ENCODE data around the gene CACNA2D1. TPM values are rescaled to one million over a fixed set of nuclear protein-coding genes. Genes with fewer than 3 reads are reported as not detected.

CACNA2D1 gene
- total RNA-seq, 1 donor from 2014 or later: 16.9 TPM

- ATAC-seq (no peak), DNase-seq (ENCODE audit: low spot score) (no peak)
- intact Hi-C loops (cut with DNase I): no loop called here
Observed at GRCh38 chr7:81990395-81990794, 453.2 kb downstream of the CACNA2D1 start.

- intact Hi-C loops (cut with DNase I): no loop called here
- ATAC-seq (no peak), DNase-seq (ENCODE audit: low spot score) (no peak)
Observed at GRCh38 chr7:81986723-81987470, 456.7 kb downstream of the CACNA2D1 start.

GRCh38 chr7:81983406-81983805 is 460.2 kb downstream of the CACNA2D1 start:
- intact Hi-C loops (cut with DNase I): no loop called here
- DNase-seq (ENCODE audit: low spot score) (no peak), ATAC-seq (no peak)

GRCh38 chr7:81973117-81973516 is 470.5 kb downstream of the CACNA2D1 start:
- intact Hi-C loops (cut with DNase I): no loop called here
- no peak for ATAC-seq
- DNase-seq (ENCODE audit: low spot score): no peak

- ATAC-seq (peak; percentile 49), DNase-seq (ENCODE audit: low spot score) (no peak)
- intact Hi-C loops (cut with DNase I): no loop called here
Observed at GRCh38 chr7:81960026-81960425, 483.6 kb downstream of the CACNA2D1 start.

GRCh38 chr7:81957517-81957916 is 486.1 kb downstream of the CACNA2D1 start:
- intact Hi-C loops (cut with DNase I): no loop called here
- DNase-seq (ENCODE audit: low spot score) (no peak), ATAC-seq (no peak)

GRCh38 chr7:81956520-81956919 is 487.1 kb downstream of the CACNA2D1 start:
- DNase-seq (ENCODE audit: low spot score) (no peak), ATAC-seq (peak; percentile 75)
- intact Hi-C loops (cut with DNase I): no loop called here

GRCh38 chr7:81949306-81949705 is 494.3 kb downstream of the CACNA2D1 start:
- intact Hi-C loops (cut with DNase I): no loop called here
- ATAC-seq (no peak), DNase-seq (ENCODE audit: low spot score) (no peak)

- no peak for DNase-seq (ENCODE audit: low spot score)
- no peak for ATAC-seq
- intact Hi-C loops (cut with DNase I): no loop called here
Observed at GRCh38 chr7:81944058-81944457, 499.5 kb downstream of the CACNA2D1 start.

GRCh38 chr7:81937091-81937490 is 506.5 kb downstream of the CACNA2D1 start:
- intact Hi-C loops (cut with DNase I): no loop called here
- DNase-seq (ENCODE audit: low spot score) (no peak), ATAC-seq (no peak)

GRCh38 chr7:81934596-81935301 is 508.8 kb downstream of the CACNA2D1 start:
- ATAC-seq (no peak), DNase-seq (ENCODE audit: low spot score) (no peak)
- intact Hi-C loops (cut with DNase I): no loop called here

- intact Hi-C loops (cut with DNase I): no loop called here
- no peak for DNase-seq (ENCODE audit: low spot score)
- ATAC-seq: no peak
Observed at GRCh38 chr7:81932936-81933335, 510.6 kb downstream of the CACNA2D1 start.

GRCh38 chr7:81929386-81929785 is 514.2 kb downstream of the CACNA2D1 start:
- intact Hi-C loops (cut with DNase I): no loop called here
- no peak for ATAC-seq
- DNase-seq (ENCODE audit: low spot score): no peak

GRCh38 chr7:81926154-81926553 is 517.4 kb downstream of the CACNA2D1 start:
- intact Hi-C loops (cut with DNase I): no loop called here
- ATAC-seq (no peak), DNase-seq (ENCODE audit: low spot score) (no peak)

GRCh38 chr7:81925530-81925929 is 518.0 kb downstream of the CACNA2D1 start:
- no peak for DNase-seq (ENCODE audit: low spot score)
- ATAC-seq: no peak
- intact Hi-C loops (cut with DNase I): no loop called here

- intact Hi-C loops (cut with DNase I): no loop called here
- DNase-seq (ENCODE audit: low spot score): no peak
- no peak for ATAC-seq
Observed at GRCh38 chr7:81924494-81924893, 519.1 kb downstream of the CACNA2D1 start.

- DNase-seq (ENCODE audit: low spot score) (no peak), ATAC-seq (no peak)
- intact Hi-C loops (cut with DNase I): no loop called here
Observed at GRCh38 chr7:81919494-81919893, 524.1 kb downstream of the CACNA2D1 start.

GRCh38 chr7:81908220-81908619 is 535.4 kb downstream of the CACNA2D1 start:
- DNase-seq (ENCODE audit: low spot score): no peak
- no peak for ATAC-seq
- intact Hi-C loops (cut with DNase I): no loop called here

- no peak for DNase-seq (ENCODE audit: low spot score)
- intact Hi-C loops (cut with DNase I): no loop called here
- ATAC-seq: no peak
Observed at GRCh38 chr7:81903115-81903514, 540.5 kb downstream of the CACNA2D1 start.

- intact Hi-C loops (cut with DNase I): no loop called here
- ATAC-seq (no peak), DNase-seq (ENCODE audit: low spot score) (no peak)
Observed at GRCh38 chr7:81902536-81902935, 541.0 kb downstream of the CACNA2D1 start.
